PC-9 (cell line): ENCODE results near the gene IGSF21. TPM values are rescaled to one million over a fixed set of nuclear protein-coding genes. Genes with fewer than 3 reads are reported as not detected.

Experiments
- BruUV-seq: library from RNA; stranded (reverse); fragments of 400-500 nt; replicated peaks from 2 replicates; lab custom pipeline; 2021; lab: Mats Ljungman, UMichigan
- CTCF ChIA-PET: fragments of 300-600 bp; sonication (Branson Sonifier 250); formaldehyde crosslinking; loops from one replicate; lab custom pipeline; 2022; ENCODE audit warnings: antibody characterized with exemption; lab: Charles Lee
- POLR2A ChIA-PET: fragments of 300-600 bp; sonication (Branson Sonifier 250); formaldehyde crosslinking; loops from one replicate; lab custom pipeline; 2022; ENCODE audit warnings: antibody characterized with exemption; ENCODE audit not compliant: unreplicated experiment; lab: Charles Lee
- DNase-seq, 2 experiments: peaks; one replicate each; pipeline versions ENCODE4 v3.0.0 to v3.0.0-alpha.2; 2015 to 2022; ENCODE audit warnings: mixed read lengths in 1 of 2
- H2AFZ ChIP-seq: fragments of 200-600 bp; sonication (generic); 2 replicates; pipeline ENCODE4 v1.8.1; 2017; ENCODE audit warnings: antibody characterized with exemption
- H3F3A ChIP-seq: fragments of 200-600 bp; sonication (generic); 2 replicates; pipeline ENCODE4 v1.8.1; 2017; ENCODE audit warnings: antibody characterized with exemption, mild to moderate bottlenecking, low read depth; ENCODE audit not compliant: insufficient read depth
- H3K27ac ChIP-seq: fragments of 200-600 bp; sonication (generic); 2 replicates; pipeline ENCODE4 v1.6.1; 2016; ENCODE audit warnings: mixed run types
- H3K27me3 ChIP-seq: fragments of 200-600 bp; sonication (generic); 2 replicates; pipeline ENCODE4 v1.6.1; 2016; ENCODE audit warnings: low read depth, mixed run types; ENCODE audit not compliant: insufficient read depth
- H3K36me3 ChIP-seq: fragments of 200-600 bp; sonication (generic); 2 replicates; pipeline ENCODE4 v1.6.1; 2016; ENCODE audit warnings: low read depth, mixed run types
- H3K4me1 ChIP-seq: fragments of 200-600 bp; sonication (generic); replicated peaks from 2 replicates; pipeline ENCODE4 v1.6.1; 2016; ENCODE audit warnings: mixed run types; ENCODE audit not compliant: insufficient read depth
- H3K4me2 ChIP-seq: fragments of 200-600 bp; sonication (generic); 2 replicates; pipeline ENCODE4 v1.6.1; 2017; ENCODE audit warnings: mixed run types
- H3K4me3 ChIP-seq: fragments of 200-600 bp; sonication (generic); 2 replicates; pipeline ENCODE4 v1.6.1; 2016; ENCODE audit warnings: mixed run types
- H3K79me2 ChIP-seq: fragments of 200-600 bp; sonication (generic); 2 replicates; pipeline ENCODE4 v1.6.1; 2017; ENCODE audit warnings: low read depth, mixed run types
- H3K9me2 ChIP-seq: fragments of 200-600 bp; sonication (generic); 2 replicates; pipeline ENCODE4 v1.8.1; 2017; ENCODE audit warnings: mild to moderate bottlenecking; ENCODE audit not compliant: insufficient read depth
- H3K9me3 ChIP-seq: fragments of 200-600 bp; sonication (generic); 2 replicates; pipeline ENCODE4 v1.8.1; 2016; ENCODE audit warnings: low read depth; ENCODE audit not compliant: insufficient read depth
- H4K20me1 ChIP-seq: fragments of 200-600 bp; sonication (generic); 2 replicates; pipeline ENCODE4 v1.8.1; 2017; ENCODE audit not compliant: insufficient read depth
- EZH2 ChIP-seq: fragments of 200-600 bp; sonication (generic); IDR thresholded peaks from 2 replicates; pipeline ENCODE4 v1.8.0; 2017; ENCODE audit warnings: antibody characterized with exemption, low read depth
- intact Hi-C: fragments of 100-400 bp; cut with micrococcal nuclease; formaldehyde crosslinking; loops from one replicate; pipeline ENCODE4 v1.10.0; 2022; ENCODE audit not compliant: unreplicated experiment
- total RNA-seq: library from RNA; stranded (reverse); gene quantifications from 2 replicates; pipeline ENCODE4 v1.2.3, GENCODE V29; 2021
- TF ChIP-seq, protein P1 (sequence below): fragments of 200-600 bp; sonication (generic); conservative IDR thresholded peaks from 2 replicates; pipeline ENCODE4 v1.6.1; 2017; ENCODE audit warnings: mixed run types, antibody characterized with exemption, mild to moderate bottlenecking, moderate library complexity

Gene IGSF21
- total RNA-seq, 1 experiment from 2014 or later = not detected

- no peaks in the 10 kb centered on the region for H4K20me1 ChIP-seq
- no peak overlapping the region for H3K27ac ChIP-seq
- no peak for TF ChIP-seq EZH2
- TF ChIP-seq, protein P1, sequence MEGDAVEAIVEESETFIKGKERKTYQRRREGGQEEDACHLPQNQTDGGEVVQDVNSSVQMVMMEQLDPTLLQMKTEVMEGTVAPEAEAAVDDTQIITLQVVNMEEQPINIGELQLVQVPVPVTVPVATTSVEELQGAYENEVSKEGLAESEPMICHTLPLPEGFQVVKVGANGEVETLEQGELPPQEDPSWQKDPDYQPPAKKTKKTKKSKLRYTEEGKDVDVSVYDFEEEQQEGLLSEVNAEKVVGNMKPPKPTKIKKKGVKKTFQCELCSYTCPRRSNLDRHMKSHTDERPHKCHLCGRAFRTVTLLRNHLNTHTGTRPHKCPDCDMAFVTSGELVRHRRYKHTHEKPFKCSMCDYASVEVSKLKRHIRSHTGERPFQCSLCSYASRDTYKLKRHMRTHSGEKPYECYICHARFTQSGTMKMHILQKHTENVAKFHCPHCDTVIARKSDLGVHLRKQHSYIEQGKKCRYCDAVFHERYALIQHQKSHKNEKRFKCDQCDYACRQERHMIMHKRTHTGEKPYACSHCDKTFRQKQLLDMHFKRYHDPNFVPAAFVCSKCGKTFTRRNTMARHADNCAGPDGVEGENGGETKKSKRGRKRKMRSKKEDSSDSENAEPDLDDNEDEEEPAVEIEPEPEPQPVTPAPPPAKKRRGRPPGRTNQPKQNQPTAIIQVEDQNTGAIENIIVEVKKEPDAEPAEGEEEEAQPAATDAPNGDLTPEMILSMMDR = no peak
- no TSS peak for BruUV-seq
- intact Hi-C loops = no loop called here
- H3F3A ChIP-seq = no peaks in the 10 kb centered on the region
- H3K9me3 ChIP-seq = no peaks in the 10 kb centered on the region
- no peak for DNase-seq
- POLR2A ChIA-PET = no interaction called here
- CTCF ChIA-PET = no interaction called here
- no peak overlapping the region for H3K4me3 ChIP-seq
- no peaks in the 10 kb centered on the region for H3K4me1 ChIP-seq
- H3K9me2 ChIP-seq = no peaks in the 10 kb centered on the region
- H3K79me2 ChIP-seq = no peaks in the 10 kb centered on the region
- no peak overlapping the region for H2AFZ ChIP-seq
- H3K36me3 ChIP-seq = no peaks in the 10 kb centered on the region
- H3K4me2 ChIP-seq = no peak overlapping the region
- peaks cover 18% of the 10 kb centered on the region for H3K27me3 ChIP-seq
Observed at GRCh38 chr1:18116777-18117176, 9.2 kb downstream of the IGSF21 start.

- Histone ChIP-seq H3K27me3 (peaks cover 23% of the 10 kb centered on the region), H3K4me3 (no peak overlapping the region), H2AFZ (no peak overlapping the region), H3K27ac (no peak overlapping the region), H3K9me3 (no peaks in the 10 kb centered on the region), H3K4me2 (no peak overlapping the region), H3K9me2 (no peaks in the 10 kb centered on the region), H3F3A (no peaks in the 10 kb centered on the region), H3K79me2 (no peaks in the 10 kb centered on the region), H4K20me1 (no peaks in the 10 kb centered on the region), H3K36me3 (no peaks in the 10 kb centered on the region), H3K4me1 (no peaks in the 10 kb centered on the region)
- DNase-seq = no peak
- intact Hi-C loops = no loop called here
- ChIA-PET CTCF (no interaction called here), POLR2A (no interaction called here)
- no TSS peak for BruUV-seq
- TF ChIP-seq, protein P1 = no peak
- TF ChIP-seq EZH2 = no peak
Observed at GRCh38 chr1:18118078-18118477, 10.5 kb downstream of the IGSF21 start.

DNA sequence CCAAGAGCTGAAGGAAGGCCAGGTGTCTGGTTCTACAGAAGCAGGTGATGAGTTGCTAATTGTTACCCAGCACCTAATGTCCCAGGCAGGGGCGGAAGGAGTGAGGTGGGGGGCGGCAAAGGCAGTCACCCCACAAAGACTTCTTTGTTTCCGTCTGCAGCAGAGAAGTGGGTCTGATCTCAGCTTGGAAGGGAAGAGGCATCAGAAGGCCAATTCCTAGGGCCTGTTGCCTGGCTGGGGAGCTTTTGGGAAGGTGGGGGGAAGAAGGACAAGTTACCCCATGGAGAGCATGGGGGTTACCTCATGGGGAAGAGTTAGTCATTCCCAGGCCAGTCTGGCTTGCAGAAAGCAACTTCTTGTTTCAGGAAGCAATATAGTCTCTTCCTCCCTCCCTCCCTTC lies 10.9 kb downstream of the IGSF21 start:
- H3K4me3 ChIP-seq = no peak overlapping the region
- TF ChIP-seq, protein P1 = no peak
- no peak for TF ChIP-seq EZH2
- ChIA-PET POLR2A (no interaction called here), CTCF (no interaction called here)
- no TSS peak for BruUV-seq
- no peaks in the 10 kb centered on the region for H3K9me2 ChIP-seq
- no peak for DNase-seq
- peaks cover 23% of the 10 kb centered on the region for H3K27me3 ChIP-seq
- no peaks in the 10 kb centered on the region for H3K4me1 ChIP-seq
- no peaks in the 10 kb centered on the region for H3K9me3 ChIP-seq
- no peaks in the 10 kb centered on the region for H3K79me2 ChIP-seq
- H3F3A ChIP-seq = no peaks in the 10 kb centered on the region
- H3K4me2 ChIP-seq = no peak overlapping the region
- no peaks in the 10 kb centered on the region for H3K36me3 ChIP-seq
- no peak overlapping the region for H3K27ac ChIP-seq
- no peak overlapping the region for H2AFZ ChIP-seq
- H4K20me1 ChIP-seq = no peaks in the 10 kb centered on the region
- intact Hi-C loops = no loop called here
